ENCODE measurements around the gene IL3. TPM values are rescaled to one million over a fixed set of nuclear protein-coding genes. Genes with fewer than 3 reads are reported as not detected.

IL3 gene
- total RNA-seq, 1 donor = not detected

DNA sequence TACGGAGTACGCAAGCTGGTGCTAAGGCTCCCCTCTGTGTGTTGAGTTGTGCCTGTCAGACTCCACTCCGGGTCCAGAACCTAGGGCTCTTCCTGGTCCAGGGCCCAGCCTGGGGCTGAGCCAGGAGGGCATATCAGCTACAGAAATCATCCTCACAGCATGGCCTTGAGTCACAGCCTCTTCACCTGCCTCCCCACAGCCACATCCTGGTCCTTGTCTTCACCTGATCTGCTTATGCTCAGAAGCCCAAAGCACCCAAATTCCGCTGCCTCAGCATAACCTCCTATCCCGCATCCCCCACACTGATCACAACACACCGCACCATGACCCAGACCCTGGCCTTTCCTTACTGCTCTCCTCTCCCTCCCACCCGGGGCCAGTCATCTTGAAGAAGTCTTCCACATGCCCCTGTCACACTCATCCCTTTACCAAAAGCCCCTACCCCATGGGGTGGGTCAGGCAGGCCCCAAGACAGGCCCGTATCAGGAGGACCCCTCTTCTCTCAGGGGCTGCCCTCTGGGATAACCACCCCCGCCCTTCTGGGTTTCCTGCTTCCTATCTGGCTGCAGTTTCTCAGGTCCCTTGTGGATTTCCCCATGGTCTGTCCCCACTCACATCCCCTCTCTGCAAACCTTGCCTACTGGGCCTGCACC, 1.3 kb upstream of the IL3 start:
- H3K4me3 ChIP-seq (ENCODE audit: low read length) = no peak overlapping the region
- H3K4me1 ChIP-seq (ENCODE audit: insufficient read depth, low read length) = peaks cover 17% of the 10 kb centered on the region
- H3K27me3 ChIP-seq (ENCODE audit: insufficient read depth, low read length) = no peaks in the 10 kb centered on the region
- no peaks in the 10 kb centered on the region for H3K9me3 ChIP-seq (ENCODE audit: low read depth, low read length)

DNA sequence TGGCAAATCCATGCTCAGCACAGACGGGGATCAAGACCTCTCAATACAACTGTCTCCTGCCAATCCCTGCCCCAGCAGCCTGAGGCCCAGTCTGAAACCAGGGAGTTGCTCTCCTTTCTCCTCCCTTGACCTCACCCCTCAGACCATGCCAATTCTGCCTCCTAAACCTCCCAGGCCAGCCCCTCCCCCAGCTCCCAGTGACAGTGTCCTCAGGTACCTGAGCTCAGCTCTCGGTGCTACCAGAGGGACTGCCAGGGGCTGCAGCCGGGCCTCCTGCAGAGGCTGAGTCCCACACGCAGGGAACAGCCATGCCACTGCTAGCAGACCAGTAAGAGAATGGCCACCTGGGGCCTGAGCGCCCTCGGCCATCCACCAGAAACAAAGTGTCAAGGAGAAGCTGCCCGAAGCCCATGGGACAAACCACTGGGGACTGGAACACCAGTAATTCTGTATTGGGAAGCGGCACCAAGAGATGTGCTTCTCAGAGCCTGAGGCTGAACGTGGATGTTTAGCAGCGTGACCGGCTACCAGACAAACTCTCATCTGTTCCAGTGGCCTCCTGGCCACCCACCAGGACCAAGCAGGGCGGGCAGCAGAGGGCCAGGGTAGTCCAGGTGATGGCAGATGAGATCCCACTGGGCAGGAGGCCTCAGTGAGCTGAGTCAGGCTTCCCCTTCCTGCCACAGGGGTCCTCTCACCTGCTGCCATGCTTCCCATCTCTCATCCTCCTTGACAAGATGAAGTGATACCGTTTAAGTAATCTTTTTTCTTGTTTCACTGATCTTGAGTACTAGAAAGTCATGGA, 557 bp upstream of the IL3 start:
- H3K9me3 ChIP-seq (ENCODE audit: low read depth, low read length) = no peaks in the 10 kb centered on the region
- H3K4me1 ChIP-seq (ENCODE audit: insufficient read depth, low read length) = peaks cover 20% of the 10 kb centered on the region
- H3K4me3 ChIP-seq (ENCODE audit: low read length) = no peak overlapping the region
- no peaks in the 10 kb centered on the region for H3K27me3 ChIP-seq (ENCODE audit: insufficient read depth, low read length)

- Histone ChIP-seq H3K4me3 (ENCODE audit: low read length) (no peak overlapping the region), H3K27me3 (ENCODE audit: insufficient read depth, low read length) (no peaks in the 10 kb centered on the region), H3K4me1 (ENCODE audit: insufficient read depth, low read length) (peaks cover 5% of the 10 kb centered on the region), H3K9me3 (ENCODE audit: low read depth, low read length) (no peaks in the 10 kb centered on the region)
Measured at GRCh38 chr5:132063090-132063911, 2.8 kb downstream of the IL3 start.

DNA sequence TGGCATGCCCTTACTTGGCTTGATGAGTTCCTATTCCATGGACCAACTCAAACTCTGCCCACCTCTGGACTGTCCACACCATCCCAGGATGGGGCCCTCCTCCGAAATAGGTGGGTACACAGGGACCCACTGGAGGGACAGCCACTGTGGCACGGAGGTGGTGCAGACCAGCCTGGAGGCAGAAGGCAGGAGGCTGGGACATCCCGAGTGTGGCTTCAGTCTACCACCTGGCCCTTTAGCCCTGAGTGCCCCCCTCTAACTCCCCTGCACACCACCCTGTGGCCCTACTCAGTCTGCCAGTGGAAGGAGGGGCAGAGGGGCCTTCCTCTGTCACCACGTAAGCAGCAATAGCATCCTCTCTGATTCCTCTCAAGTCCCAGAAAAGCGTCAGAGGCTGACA, 3.7 kb downstream of the IL3 start:
- Histone ChIP-seq H3K4me3 (ENCODE audit: low read length) (no peak overlapping the region), H3K27me3 (ENCODE audit: insufficient read depth, low read length) (no peaks in the 10 kb centered on the region), H3K9me3 (ENCODE audit: low read depth, low read length) (no peaks in the 10 kb centered on the region), H3K4me1 (ENCODE audit: insufficient read depth, low read length) (peaks cover 5% of the 10 kb centered on the region)

DNA sequence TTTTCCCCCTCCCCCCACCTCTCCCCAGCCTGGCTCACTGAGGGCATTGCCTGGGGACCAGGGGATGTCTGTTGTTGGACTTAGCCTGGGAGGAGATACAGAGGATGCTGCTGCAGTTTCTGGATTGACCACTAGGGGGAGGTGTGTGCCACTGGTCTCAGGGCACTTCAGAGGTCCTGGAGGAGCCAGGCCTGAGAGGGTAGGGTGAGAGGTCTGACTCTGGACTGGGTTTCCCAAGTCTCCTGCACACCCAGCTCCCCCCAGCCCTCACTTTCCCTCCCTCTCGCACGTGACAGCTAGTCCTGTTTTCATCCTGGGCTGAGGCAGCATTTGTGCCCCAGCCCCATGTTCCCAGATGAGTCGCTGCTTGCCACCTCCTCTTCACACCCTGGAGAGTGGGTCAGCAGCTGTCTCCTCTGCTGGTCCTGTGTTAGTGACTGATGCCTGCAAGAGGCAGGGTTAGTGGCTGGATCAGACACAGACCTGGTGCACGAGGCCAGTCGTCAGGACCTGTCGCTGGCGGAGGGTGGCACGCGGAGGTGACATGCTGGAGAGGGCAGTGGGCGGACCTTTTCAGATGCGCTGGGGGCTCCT, 4.4 kb downstream of the IL3 start:
- Histone ChIP-seq H3K9me3 (ENCODE audit: low read depth, low read length) (no peaks in the 10 kb centered on the region), H3K4me1 (ENCODE audit: insufficient read depth, low read length) (peaks cover 5% of the 10 kb centered on the region), H3K27me3 (ENCODE audit: insufficient read depth, low read length) (no peaks in the 10 kb centered on the region), H3K4me3 (ENCODE audit: low read length) (no peak overlapping the region)

DNA sequence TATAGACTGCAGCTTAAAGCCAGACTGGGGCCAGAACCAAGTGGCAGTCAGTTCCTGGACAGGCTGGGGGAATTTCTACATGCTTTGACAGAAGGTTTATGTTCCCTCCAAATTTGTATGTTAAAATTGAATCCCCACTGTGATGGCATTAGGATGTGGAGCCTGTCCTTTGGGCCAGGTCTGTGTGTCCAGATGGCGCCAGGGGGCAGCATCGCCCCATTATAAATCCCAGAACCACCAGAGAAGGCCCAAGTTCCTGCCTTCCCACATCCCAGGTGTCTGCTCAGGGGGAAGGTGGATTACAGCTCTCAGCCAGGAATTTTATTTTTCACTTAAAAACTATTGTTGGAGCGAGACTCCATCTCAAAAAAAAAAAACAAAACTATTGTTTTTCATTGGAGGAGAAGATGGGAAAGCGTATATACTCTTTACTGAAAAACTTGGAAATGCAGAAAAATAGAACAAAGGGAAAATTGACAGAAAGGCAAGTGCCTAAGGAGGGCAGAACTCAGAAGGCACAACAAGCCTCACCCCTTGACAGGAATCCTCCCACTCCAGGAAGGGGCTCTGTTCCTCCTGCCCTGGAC, 5.0 kb downstream of the IL3 start:
- Histone ChIP-seq H3K9me3 (ENCODE audit: low read depth, low read length) (no peaks in the 10 kb centered on the region), H3K4me1 (ENCODE audit: insufficient read depth, low read length) (peaks cover 5% of the 10 kb centered on the region), H3K27me3 (ENCODE audit: insufficient read depth, low read length) (no peaks in the 10 kb centered on the region), H3K4me3 (ENCODE audit: low read length) (no peak overlapping the region)

GRCh38 chr5:132065951-132066701, 5.7 kb downstream of the IL3 start:
- Histone ChIP-seq H3K4me1 (ENCODE audit: insufficient read depth, low read length) (peaks cover 5% of the 10 kb centered on the region), H3K27me3 (ENCODE audit: insufficient read depth, low read length) (no peaks in the 10 kb centered on the region), H3K9me3 (ENCODE audit: low read depth, low read length) (no peaks in the 10 kb centered on the region), H3K4me3 (ENCODE audit: low read length) (no peak overlapping the region)

GRCh38 chr5:132066871-132067270, 6.4 kb downstream of the IL3 start:
- H3K4me1 ChIP-seq (ENCODE audit: insufficient read depth, low read length) = peaks cover 5% of the 10 kb centered on the region
- H3K27me3 ChIP-seq (ENCODE audit: insufficient read depth, low read length) = no peaks in the 10 kb centered on the region
- H3K4me3 ChIP-seq (ENCODE audit: low read length) = no peak overlapping the region
- no peaks in the 10 kb centered on the region for H3K9me3 ChIP-seq (ENCODE audit: low read depth, low read length)

DNA sequence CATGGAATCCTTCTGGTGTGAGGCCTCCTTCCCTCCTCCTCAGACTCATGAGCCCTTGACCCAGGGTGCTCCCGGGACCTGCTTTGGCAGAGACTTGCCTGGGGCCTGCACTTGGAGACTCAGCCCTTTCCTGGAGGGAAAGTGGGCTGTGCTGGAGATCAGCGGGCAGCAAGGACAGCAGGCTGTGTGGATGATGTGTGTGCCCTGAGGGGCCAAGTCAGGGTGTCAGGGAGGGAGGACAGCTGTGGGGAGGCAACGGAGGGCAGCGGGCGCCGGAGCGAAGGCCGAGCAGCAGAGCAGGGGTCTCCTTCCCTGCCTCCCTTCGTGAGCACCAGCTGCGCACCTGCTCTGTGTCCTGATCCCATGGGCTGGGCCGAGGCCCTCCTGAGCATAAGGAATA, 7.0 kb downstream of the IL3 start:
- H3K4me3 ChIP-seq (ENCODE audit: low read length) = no peak overlapping the region
- H3K9me3 ChIP-seq (ENCODE audit: low read depth, low read length) = no peaks in the 10 kb centered on the region
- no peaks in the 10 kb centered on the region for H3K27me3 ChIP-seq (ENCODE audit: insufficient read depth, low read length)
- peaks cover 5% of the 10 kb centered on the region for H3K4me1 ChIP-seq (ENCODE audit: insufficient read depth, low read length)

DNA sequence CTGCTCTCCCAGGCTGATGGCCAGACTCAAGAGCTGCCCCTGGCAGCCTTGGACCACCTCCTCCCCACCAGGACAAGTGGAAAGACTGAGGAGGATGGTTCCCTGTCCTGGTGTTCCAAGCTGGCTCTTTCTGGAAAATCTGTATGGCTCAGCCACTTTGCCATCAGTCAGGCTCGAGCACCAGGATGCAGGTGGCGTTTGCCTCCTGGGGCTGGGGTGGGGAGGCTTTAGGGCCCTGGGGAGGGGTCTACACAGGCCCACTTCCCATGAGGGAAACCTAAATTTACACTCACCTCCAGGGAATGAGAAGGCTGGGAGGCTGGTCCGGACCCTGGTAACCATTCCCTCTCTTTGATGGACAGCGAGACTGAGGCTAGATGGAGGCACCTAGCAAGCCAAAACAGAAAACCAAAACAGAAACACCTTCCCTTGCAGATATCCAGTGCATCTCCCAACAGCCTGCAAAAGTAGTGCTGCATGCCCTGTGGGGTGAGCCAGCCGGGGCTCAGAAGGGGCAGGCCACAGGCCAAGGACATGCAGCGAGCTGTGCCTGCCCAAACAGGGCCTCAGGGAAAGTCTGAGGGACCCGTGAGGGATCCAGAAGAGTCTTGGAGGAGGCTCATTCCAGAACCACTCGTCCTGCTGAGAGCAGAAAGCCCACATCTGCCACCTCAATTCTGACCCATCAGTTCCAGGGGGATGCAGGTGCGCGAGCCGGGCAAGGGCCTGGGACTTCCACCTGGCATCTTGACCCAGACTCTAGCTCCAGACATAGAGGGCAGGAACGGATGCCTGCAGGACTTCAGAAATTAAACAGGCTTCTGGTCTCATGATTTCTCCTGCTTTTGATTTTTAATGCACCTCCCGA, 7.7 kb downstream of the IL3 start:
- H3K4me3 ChIP-seq (ENCODE audit: low read length) = no peak overlapping the region
- H3K4me1 ChIP-seq (ENCODE audit: insufficient read depth, low read length) = peaks cover 6% of the 10 kb centered on the region
- no peaks in the 10 kb centered on the region for H3K27me3 ChIP-seq (ENCODE audit: insufficient read depth, low read length)
- H3K9me3 ChIP-seq (ENCODE audit: low read depth, low read length) = no peaks in the 10 kb centered on the region

DNA sequence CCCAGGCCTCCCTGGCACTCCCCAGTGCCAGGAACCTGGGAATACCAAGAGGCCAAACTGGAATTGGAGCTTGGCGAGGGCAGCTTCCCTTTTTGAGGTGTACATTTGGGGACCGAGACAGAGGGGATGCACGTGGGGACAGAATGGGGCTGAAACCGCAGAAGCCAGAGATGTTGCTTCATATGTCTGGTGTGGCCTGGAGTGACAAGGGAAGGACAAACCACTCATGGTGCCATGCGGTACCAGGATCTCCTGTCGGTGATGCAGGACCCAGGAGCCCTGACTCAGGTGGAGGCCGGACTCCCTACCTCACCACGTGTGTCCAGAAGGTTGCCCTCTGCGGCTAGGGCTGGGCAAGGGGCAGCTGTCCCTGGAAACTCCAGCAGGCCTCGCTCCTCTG, 9.1 kb downstream of the IL3 start:
- Histone ChIP-seq H3K4me1 (ENCODE audit: insufficient read depth, low read length) (peaks cover 10% of the 10 kb centered on the region), H3K4me3 (ENCODE audit: low read length) (no peak overlapping the region), H3K9me3 (ENCODE audit: low read depth, low read length) (no peaks in the 10 kb centered on the region), H3K27me3 (ENCODE audit: insufficient read depth, low read length) (no peaks in the 10 kb centered on the region)

DNA sequence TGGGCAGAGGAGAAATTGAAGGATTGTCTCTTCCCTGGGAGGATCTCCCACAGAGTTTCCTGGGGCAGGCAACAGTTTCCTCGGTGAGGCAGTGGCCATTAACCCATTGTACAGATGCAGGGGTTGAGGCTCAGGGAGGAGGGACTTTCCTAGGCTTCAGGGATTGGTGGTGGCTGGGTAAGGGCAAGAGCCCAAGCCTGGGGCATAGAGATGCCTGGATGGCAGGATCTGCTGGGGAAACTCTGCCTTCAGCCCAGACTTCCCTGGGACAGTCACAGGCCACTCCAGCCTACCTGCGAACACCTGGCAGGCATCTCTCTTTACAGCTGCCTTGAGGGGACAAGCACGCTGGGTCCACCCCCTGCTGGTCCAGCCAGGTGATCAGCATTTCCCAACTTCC, 9.5 kb downstream of the IL3 start:
- peaks cover 7% of the 10 kb centered on the region for H3K4me1 ChIP-seq (ENCODE audit: insufficient read depth, low read length)
- no peaks in the 10 kb centered on the region for H3K27me3 ChIP-seq (ENCODE audit: insufficient read depth, low read length)
- no peak overlapping the region for H3K4me3 ChIP-seq (ENCODE audit: low read length)
- H3K9me3 ChIP-seq (ENCODE audit: low read depth, low read length) = no peaks in the 10 kb centered on the region

- Histone ChIP-seq H3K4me3 (ENCODE audit: low read length) (no peak overlapping the region), H3K27me3 (ENCODE audit: insufficient read depth, low read length) (no peaks in the 10 kb centered on the region)
Measured at GRCh38 chr5:132070460-132071337, 10.2 kb downstream of the IL3 start.

More at GRCh38 chr5:132070460-132071337, 10.2 kb downstream of the IL3 start:
- Histone ChIP-seq H3K4me1 (ENCODE audit: insufficient read depth, low read length) (peaks cover 12% of the 10 kb centered on the region), H3K9me3 (ENCODE audit: low read depth, low read length) (no peaks in the 10 kb centered on the region)

All from mononuclear cell (primary cell).